NCI-H748 treated with DMSO at 0.1 percent for 48 hours (cell line): Measurements from ENCODE around the gene BSG.
"Not testable (repeated sequence)": the region's sequence is repeated elsewhere in the genome, so short reads cannot be mapped to it uniquely, and the experiment has no call there.

Experiments
- DNase-seq: peaks from one replicate; lab custom pipeline; 2025; lab: John Stamatoyannopoulos, UW

Gene BSG

DNA sequence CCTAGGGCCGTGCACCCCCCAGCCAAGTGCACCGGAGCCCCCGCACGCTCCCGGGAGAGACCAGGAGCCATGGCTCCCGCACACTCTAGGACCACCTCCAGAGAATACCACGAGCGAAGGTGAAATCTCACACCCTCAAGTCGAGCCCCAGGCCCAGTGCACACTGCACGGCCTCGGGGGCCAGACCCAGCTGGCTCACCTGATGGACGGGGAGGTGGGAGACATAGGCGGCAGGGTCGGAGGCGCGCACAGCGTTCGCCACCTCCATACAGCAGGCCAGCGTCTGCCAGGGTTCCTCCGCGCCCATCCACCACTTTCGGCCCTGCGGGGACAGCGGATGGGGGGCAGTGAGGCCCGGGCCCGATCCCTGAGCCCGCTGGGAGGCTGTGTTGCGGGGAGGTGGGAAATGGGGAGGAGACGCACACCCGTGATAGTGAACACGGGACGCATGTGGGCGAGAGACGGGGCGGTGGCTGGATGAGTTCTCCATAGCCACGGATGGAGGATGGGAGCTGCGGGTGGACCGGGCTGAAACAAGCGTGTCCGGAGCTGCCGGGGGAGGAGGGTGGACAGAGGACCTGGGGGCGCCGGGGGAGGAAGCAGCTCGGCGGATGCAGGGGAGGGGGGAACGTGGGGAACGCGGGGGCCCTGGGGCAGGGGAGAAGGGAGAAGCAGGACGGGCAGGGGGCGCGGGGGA is 47.9 kb downstream of the BSG start:
- no peak for DNase-seq

DNA sequence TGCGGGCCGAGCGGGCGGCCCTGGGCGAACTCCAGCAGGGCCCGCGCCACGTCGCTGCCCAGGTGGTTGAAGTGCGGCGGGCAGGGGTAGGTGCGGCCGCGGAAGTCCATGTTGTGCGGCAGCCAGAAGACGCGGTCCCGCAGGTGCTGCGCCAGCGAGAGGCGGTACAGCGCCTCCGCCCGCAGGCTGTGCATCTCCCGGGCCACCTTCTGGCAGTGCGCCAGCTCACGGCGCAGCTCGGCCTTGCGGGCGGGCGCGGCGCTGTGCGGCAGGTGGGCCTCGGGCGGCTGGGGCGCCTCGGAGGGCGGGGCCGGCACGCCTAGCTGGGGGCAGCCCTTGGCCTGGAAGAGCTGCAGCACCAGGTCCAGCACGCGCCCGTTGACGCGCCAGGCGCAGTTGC is 48.8 kb downstream of the BSG start:
- DNase-seq, result not testable (repeated sequence)

DNA sequence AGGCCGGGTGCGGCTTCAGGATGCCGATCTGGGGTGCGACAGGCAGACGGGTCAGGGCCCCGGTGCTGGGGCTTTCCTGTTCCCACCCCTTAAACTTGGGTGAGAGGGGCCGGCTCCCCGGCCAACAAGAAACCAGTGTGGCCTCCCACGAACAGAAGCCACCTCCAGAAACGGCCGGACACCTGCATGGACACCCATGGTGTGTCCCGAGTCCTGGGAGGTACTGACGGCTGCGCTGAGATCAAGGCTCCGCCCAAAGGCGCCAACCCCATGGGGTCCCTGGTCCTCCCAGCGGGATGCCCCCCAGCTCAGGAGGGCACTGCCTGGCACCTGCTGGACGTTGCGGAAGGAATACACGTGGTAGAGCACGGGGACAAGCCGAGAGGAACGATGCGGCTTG is 49.4 kb downstream of the BSG start:
- no peak for DNase-seq

DNA sequence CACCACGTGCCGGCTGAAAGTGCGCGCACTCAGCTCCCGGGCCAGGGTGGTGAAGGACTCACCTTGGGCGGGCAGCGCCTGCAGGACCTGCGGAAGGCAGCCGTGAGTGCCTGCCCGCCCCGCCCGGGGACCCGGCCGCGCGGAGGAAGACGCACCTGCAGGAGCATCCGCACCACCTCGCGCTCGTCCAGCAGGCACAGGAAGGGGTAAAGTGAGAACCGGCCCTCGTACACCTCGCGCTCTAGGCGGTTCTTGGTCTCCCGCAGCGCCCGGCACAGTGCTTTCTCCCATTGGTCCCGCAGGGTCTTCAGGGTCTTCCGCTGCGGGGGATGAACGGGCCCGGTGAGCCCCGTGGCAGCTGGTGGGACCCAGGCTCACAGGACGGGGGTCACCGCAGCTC is 50.3 kb downstream of the BSG start:
- DNase-seq, result no peak

DNA sequence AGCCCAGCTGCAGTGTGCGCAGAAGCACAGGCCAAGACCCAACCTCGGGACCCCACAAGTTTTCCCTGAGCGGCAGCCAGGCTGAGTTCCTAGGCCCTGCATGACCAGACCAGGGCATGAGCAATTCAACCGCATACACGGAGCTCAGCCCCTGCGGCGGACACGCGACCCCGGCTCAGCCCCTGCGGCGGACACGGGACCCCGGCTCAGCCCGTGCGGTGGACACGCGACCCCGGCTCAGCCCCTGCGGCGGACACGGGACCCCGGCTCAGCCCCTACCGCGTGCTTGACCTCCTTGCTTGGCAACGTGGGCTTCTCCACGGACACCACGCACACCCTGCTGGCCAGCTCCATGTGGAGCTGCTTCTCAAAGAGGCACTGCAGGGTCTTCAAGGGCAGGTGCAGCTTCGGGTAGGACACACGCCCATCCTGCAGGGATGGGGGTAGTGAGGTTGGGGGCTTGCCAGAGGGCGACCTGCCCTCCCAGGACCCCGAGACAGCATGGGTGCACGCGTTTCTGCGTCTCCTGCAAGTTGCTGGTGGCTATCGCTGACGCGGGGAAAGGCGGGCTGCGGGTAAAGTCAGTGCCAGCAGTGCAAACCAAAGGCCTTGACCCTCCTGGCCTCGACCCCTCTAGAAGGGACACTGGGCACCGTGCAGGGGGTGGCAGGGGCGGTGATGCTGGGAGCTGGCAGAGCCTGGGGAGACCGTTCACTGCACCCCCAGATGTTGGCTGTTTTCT is 51.0 kb downstream of the BSG start:
- no peak for DNase-seq

DNA sequence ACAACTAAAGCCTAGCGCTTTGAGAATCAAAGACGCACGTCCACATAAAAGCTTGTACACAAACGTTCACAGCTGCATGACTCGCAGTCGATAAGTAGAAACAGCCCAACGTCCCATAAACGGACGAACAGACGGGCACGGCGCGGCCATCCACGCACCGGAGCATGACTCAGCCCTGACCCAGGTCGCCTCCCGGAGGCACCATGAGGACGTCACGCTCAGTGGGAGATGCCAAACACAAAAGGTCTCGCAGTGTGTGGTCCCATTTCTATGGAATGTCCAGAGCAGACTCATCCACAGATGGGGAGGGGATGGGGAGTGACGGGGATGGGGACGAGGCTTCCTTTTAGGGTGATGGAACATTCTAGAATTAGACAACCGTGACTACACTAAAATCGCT is 51.6 kb downstream of the BSG start:
- no peak for DNase-seq

DNA sequence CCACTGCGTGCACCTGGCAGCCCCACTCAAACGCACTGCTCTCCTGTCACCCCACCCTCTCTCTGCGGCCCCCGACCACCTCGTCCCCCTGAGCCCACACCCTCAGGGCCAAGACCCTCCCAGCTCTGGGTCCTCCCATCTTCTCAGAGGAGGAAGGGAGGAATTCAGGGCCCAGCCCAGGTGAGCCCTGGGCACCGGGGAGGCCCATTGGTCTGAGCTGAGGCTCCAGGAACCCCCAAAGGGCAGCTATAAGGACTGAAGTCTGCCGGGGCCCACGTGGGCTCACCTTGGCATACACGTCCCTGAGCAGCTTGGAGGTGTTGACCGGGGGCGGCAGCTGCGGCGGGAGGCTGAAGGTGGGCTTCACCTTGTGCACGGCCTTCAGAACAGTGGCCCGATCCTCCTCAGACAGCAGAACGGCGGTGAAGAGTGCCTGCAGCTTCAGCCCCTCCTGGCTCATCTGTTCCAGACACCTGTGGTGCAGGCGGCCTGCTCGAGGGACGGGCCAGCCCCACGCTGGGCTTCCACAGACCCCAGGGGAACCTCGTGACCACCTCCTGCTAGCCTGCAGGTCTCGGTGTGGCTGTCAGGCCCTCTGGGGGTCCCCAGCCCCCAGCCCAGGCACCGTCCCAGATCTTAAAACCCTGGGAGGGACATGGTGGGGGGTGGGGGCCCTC is 52.2 kb downstream of the BSG start:
- DNase-seq, result no peak

DNA sequence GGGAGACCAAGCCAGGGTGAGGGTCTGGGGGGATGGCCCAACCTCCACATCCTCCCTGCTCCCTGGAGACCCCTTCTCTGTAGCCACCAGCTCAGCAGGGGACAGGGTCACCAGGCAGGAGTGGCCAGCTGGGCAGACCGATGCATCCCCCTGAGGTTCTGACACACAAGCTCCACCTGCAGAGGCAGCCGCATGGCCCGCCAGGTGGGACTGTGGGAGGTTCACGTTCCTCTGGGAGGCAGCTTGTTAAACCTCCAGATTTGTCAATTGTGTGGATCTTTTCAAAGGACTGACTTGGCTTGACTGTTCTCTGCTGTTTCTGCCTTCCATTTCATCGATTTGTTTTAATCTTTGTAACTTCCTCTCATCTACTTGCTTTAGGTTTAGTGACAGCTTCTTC is 52.9 kb downstream of the BSG start:
- DNase-seq, result no peak

DNA sequence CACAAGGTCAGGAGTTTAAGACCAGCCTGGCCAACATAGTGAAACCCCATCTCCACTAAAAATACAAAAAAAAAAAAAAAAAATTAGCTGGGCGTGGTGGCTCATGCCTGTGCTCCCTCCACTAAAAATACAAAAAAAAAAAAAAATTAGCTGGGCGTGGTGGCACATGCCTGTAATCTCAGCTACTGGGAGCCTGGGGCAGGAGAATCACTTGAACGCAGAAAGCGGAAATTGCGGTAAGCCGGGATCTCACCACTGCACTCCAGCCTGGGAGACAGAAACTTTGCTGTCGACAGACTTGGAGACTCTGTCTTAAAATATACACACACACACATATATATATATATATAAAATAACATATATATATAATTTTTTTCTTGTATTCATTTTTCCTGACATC is 54.2 kb downstream of the BSG start:
- not testable (repeated sequence) for DNase-seq

DNA sequence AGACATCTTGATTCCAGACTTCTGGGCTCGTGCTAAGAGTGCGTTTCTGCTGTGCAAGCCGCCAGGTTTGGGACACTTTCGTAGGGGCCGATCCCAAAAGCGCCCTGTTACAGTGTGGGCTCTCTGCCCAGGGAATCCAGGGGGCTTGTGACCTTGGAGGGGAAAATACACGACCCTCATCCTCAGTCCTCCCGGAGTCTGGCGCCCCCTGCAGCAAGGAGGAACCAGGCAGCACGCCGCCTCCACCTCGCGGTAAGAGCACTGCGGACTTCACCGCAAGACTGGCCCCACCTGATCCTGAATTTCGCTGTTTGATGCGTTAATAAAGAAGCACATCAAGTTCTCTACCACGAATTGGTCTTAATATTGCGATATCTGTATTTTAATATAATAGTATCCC is 55.8 kb downstream of the BSG start:
- DNase-seq, result no peak

DNA sequence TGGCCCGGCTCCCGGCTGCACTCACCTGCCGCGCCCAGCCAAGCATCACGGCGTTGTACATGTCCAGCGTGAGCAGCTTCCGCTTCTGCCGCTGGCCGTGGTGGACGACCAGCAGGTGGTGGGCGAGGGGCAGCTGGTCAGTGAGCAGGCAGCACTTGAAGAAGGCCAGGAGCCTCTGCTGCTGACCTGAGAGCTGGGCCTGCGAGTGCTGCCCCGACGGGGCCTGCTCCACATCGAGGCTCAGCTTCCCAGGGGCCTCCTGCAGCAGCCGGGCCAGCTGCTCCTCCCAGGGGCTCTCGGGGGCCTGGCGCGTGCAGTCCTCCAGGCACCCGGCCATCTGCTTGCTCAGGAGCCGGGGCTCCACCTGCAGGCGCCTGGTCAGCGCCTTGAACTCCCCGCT is 57.1 kb downstream of the BSG start:
- not testable (repeated sequence) for DNase-seq

DNA sequence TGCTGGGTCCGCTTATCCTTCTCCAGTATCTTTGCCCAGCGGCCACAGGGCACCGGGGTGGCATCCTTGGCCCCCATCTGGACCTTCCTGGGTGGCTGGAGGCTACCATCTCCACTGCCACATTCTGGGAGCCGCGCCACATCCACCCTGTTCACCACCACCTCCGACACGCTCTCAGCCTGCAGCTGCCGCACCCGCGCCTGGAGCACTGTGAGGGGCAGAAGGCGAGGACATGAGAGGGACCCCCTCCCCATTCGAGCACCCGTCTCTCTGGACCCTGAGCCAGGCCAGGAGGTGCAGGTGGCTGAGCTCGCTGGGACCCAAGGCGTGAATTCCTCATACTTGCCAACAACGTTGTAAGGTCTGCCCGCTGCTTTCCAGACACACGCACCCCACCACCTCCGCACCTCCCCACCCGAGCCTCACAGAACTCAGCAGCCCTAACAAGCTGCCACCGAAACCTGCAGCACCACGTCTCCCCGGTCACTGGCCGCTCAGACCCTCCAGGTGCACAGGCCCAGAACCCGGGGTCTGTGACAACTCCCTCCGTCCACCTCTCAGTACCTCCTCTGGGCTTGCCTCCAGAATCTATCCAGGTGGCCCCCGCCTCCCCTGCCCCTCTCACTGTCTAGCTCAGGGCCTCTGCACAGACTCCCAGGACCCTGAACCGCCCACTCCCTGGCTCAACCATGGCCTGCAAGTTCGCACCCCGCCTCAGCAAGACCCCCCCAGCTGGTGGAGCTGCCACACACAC is 57.7 kb downstream of the BSG start:
- no peak for DNase-seq

DNA sequence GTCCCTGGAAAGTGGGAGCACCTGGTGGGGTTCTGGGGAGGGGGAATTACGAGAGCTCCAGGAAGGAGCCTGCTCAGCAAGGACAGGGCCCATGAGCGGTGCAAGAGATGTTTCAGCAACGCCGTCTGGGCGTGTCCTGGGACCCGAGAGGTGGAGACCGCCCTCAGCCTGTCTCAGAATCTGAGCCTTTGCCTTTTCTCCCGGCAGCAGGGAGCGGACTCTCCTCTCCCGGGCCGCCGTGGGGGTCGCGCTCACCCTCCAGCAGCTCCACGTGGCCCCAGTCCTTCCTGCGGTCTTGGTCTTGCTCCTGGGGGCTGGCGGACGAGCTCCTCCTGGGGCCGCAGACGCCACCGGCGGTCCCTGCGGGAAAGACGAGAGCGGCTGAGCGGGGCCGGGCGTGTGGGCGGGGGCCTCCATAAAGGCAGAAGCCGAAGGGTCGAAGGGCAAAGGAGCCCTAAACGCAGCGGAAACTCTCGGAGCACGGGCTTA is 60.2 kb downstream of the BSG start:
- DNase-seq, result no peak
